DND-41 (cell line): Measurements from ENCODE around the gene AP1G1.

ENCODE experiments used
- EZH2 ChIP-seq: IDR thresholded peaks from 3 replicates; pipeline ENCODE4 v1.6.1; 2012; ENCODE audit warnings: borderline replicate concordance, low read depth, mild to moderate bottlenecking, moderate library complexity, low read length, inconsistent platforms; ENCODE audit not compliant: severe bottlenecking
- TF ChIP-seq, protein P1 (sequence below): IDR thresholded peaks from 2 replicates; pipeline ENCODE4 v1.5.1; 2012; ENCODE audit warnings: borderline replicate concordance, low read length, moderate library complexity, mild to moderate bottlenecking; ENCODE audit not compliant: poor library complexity, severe bottlenecking; ENCODE audit errors: extremely low read depth

- TF ChIP-seq, protein P1, sequence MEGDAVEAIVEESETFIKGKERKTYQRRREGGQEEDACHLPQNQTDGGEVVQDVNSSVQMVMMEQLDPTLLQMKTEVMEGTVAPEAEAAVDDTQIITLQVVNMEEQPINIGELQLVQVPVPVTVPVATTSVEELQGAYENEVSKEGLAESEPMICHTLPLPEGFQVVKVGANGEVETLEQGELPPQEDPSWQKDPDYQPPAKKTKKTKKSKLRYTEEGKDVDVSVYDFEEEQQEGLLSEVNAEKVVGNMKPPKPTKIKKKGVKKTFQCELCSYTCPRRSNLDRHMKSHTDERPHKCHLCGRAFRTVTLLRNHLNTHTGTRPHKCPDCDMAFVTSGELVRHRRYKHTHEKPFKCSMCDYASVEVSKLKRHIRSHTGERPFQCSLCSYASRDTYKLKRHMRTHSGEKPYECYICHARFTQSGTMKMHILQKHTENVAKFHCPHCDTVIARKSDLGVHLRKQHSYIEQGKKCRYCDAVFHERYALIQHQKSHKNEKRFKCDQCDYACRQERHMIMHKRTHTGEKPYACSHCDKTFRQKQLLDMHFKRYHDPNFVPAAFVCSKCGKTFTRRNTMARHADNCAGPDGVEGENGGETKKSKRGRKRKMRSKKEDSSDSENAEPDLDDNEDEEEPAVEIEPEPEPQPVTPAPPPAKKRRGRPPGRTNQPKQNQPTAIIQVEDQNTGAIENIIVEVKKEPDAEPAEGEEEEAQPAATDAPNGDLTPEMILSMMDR = no peak
- TF ChIP-seq EZH2 = no peak
These were observed 26.9 kb downstream of the AP1G1 start for GRCh38 chr16:71781741-71782140.
